GM11168 (cell line): Measurements from ENCODE around the gene ZNF224.

ENCODE experiments used
- in situ Hi-C: fragments of 300-500 bp; cut with MboI; formaldehyde crosslinking; loops from one replicate; pipeline ENCODE4 v1.12.0; 2022; ENCODE audit warnings: low sequenced_read_pairs; ENCODE audit not compliant: unreplicated experiment

Gene ZNF224

DNA sequence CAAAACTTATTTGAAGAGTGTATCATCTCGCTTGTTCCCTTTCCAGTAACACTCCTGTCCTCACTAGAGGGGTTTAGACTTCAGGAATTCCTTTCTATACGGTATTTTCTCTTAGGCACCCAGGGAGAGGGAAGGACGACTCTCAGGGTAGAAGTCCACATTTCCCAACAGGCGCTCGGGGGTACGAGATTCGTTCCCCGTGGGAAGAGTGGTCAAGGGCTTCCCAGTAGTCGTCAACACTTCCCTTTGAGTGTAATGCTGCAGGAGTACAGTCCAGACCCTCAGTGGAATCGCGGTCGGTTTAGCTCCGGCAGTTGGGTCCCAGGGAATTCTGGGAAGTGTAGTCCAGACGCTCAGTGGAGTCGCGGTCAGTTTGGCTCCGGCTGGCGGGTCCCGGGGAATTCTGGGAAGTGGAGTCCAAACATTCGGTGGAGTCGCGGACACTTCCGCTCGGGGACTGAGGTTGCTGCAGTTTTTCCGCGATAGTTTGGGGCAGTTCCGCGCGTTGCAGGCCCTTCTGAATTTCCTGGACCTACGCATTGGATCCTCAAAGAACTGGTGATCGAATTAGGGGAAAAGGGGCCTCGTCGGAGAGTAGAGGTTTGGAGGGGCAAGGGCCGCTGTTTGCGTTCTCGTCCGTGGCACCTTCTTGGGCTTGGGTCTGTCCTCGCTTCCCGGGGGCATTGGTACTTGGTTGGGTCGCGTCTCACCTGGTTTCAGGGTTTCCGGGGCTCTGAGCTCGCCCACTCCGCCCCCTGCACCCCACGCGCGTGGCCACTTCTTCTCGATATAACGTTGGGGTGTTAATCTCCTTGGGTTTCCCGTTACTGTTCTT is at the start of gene ZNF224:
ZNF224 (plus strand) TSS at position 431 of the 835 bp plus-strand sequence. CDS start 3,513 bp downstream, outside the sequence.
- in situ Hi-C loops = no loop called here

DNA sequence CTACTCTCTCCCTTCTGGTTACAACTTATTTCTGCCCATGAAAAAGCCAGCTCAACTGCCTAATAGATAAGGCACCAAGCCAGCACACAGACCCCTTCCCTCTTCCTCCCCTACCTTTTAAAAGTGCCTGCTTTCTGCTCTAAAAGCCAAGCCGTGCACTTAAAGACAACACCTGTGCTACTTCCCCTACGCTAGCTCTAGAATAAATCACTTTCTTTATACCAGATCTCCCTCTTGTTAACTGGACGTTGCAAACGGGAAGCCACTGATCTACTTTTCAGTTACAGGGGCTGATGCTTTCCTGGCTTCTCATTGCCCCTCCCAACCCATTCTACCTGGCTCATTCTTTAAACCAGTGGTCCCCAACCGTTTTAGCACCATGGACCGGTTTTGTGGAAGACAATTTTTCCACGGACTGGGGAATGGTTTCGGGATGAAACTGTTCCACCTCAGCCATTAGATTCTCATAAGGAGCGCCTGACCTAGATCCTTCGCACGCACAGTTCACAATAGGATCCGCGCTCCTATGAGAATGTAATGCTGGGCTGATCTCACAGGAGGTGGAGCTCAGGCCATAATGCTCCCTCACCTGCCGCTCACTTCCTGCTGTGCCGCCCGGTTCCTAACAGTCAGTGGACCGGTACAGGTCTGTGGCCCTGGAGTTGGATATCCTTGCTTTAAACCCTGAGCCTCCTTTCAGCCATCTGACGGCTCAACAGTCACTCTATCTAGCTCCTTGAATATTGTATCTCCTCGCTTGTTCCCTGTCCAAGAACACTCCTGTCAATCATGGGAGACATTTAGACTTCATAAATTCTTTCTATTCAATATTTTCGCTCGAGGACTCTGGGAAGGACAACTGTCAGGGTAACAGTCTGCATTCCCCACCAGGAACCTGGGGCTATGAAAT is 43.2 kb upstream of the ZNF224 start:
- in situ Hi-C loops = no loop called here

DNA sequence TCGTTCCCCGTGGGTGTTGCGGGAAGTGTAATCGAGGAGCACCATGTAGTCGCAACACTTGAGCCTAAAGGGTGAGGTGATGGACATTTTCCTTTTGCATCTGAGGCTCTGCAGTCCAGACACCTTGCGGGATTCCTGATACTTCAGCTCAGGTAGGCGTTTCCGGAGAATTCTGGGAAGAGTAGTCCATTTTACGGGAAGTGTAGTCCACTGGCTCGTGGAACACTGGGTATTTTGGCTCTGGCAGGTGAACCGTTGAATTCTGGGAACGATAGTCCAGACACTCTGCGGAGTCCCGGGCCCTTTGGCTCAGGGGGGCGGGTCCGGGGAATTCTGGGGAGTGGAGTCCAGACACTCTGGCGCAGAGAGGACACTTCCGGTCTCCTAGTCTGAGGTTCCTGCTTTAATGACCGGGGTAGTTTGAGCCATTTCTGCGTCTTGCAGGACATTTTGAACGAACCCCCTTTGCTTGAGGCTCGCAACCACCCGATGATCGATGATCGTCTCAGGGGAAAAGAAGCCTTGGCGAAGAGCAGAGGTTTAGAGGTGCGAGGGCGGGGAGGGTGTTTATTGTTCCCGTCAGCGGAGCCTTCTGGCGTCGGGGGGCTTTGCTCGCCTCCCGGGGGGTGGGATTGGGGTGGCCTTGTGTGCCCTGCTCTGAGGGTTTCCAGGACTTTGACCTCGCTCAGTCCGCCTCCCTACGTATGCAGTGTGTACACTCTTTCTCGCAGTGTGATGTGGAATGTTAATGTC is 42.3 kb upstream of the ZNF224 start, which contains the start of gene ZNF223:
ZNF223 (plus strand) TSS at position 387 of the 753 bp plus-strand sequence. CDS start 3,141 bp downstream, outside the sequence.
- in situ Hi-C loops = no loop called here

DNA sequence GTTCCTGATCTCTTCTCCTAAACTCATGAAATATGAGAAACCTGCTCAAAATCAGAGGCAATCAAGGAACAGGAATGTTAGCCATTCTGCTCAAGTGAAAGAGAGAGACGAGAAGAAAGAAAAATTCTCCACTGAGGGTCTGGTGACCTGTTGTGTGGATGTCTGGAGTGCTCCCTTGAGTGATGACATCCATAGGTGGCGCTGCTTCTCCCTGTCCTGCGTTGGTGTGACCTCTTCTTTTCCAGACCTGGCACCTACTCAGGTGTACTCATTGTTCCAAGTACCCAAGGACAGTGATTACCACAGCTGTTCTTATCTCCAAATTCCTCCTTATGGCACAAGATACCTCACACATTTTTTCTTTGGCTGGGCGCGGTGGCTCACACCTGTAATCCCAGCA is 38.3 kb upstream of the ZNF224 start:
- in situ Hi-C loops = no loop called here

DNA sequence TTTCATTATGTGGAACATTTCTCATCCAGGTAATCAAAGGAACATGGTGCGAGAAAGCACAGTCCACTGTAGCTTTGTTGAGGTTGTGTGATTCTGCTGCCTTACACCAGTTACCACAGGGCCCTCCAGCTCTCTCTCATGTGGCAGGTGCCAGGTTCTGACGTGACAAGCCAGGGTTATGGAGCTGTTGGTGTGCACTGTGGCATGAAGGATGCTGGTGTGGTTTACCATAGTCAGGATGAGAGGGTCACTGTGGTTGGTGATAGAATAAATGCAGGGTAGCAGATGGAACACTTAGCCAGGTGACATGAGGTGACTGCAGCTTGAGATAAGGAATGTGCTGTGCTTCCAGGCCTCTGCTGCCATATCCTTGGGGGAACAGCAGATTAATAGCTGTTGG is 34.9 kb upstream of the ZNF224 start:
- in situ Hi-C loops = no loop called here

DNA sequence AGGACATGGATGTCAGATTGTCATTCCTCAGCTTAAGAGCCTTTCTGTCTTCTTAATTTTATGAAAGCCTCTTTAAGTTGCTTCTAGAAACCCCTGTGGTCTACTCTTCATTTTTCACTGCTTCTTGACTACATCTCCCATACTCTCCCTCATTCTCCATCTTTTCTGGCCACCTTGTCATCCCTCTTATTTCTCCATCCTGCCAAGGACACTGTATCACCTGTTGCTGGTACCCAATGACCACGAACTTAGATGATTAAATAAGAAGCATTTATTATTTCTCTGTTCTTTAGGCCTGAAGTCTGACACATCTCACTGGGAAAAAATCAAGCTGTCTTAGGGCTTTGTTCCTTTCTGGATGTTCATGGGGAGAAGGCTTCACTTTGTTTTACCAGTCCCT is 33.1 kb upstream of the ZNF224 start:
- in situ Hi-C loops = no loop called here

DNA sequence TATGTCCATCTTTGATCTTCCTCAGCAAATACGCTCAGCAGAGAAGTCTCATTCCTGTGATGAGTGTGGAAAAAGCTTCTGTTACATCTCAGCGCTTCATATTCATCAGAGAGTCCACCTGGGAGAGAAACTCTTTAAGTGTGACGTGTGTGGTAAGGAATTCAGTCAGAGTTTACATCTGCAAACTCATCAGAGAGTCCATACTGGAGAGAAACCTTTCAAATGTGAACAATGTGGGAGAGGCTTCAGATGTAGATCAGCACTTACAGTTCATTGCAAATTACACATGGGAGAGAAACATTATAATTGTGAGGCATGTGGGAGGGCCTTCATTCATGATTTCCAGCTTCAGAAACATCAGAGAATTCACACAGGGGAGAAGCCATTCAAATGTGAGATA is 27.9 kb upstream of the ZNF224 start:
- in situ Hi-C loops = no loop called here

DNA sequence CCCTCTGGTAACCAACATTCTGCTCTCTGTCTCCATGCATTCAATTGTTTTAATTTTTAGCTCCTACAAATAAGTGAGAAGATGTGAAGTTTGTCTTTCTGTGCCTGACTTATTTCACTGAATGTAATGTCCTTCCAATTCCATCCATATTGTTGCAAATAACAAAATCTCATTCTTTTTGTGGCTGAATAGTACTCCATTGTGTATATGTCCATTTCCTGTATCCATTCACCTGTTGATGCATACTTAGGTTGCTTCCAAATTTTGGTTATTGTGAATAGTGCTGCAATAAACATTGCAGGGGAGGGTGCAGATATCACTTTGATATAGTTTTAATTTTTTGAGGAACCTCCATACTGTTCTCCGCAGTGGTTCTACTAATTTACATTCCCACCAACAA is 24.7 kb upstream of the ZNF224 start:
- in situ Hi-C loops = no loop called here

DNA sequence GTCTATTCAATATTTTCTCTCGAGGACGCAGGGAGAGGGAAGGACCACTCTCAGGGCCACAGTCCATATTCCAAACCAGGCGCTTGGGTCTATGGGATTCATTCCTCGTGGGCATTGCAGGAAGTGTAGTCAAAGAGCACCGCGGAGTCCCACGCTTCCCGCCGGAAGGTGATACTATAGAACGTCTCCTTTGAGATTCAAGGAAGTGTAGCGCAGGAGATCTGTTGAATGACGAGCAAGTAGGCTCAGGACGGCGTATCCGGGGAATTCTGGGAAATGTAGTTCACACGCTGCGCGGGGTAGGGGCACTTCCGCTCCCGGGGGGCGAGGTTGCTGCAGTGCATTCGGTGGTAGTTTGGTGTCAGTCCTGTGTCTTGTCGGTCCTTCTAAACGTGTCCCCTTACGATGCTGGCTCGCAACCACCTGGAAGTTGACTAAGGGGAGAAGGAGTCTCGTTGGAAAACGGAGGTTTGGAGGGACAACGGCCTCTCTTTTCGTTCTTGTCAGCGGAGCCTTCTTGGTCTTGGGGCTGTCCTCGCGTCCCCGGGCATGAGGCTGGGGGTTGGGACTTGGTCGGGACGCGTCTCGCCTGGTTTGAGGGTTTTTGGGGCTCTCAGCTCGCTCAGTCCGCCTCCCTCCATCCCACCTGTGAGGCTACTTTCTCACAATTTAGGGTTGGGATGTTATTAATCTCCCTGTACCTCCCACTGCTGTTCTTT is 22.2 kb upstream of the ZNF224 start, which contains the start of gene ZNF284:
ZNF284 (plus strand) TSS at position 336 of the 719 bp plus-strand sequence. CDS start 4,231 bp downstream, outside the sequence.
- in situ Hi-C loops = no loop called here

DNA sequence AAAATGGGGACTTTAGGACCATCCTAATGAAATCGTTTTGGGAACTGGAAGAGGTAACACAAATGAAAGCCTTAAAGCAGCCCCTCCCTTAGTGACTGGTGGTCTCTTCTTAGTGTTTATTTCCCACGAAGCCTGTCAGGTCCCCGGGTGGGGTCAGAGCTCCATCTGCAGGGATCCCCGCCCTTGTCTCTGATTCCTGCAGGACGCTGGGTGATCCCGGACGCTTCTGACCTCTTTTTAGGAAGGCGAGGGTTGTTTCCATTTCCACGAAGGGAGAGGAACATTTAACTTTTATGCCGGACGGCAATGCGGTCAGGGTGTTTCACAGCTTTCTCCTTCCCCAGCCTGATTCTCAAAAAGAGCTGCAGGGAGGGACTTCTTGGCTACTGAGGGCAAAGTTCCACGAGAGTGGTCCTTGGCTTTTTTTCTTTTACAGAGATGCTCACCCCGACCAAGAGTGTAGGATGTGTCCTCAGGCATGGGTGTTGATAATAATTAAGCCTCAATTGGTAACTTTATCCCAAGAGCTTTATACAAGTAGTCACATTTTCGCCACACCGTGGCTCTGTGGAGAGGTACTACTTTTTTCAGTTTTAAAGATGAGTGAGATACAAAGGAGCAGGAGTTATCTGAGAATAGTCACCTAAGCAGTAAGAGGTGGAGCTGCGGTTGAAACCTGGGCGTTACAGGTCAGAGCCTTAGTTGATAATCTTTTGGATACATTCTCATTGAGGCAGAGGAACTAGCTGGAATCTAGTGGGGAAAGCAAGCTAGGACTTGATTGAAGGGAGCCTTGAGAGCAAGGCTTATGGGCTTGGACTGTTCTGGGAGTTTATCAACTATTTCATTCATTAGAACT is 21.4 kb upstream of the ZNF224 start:
- in situ Hi-C loops = no loop called here

DNA sequence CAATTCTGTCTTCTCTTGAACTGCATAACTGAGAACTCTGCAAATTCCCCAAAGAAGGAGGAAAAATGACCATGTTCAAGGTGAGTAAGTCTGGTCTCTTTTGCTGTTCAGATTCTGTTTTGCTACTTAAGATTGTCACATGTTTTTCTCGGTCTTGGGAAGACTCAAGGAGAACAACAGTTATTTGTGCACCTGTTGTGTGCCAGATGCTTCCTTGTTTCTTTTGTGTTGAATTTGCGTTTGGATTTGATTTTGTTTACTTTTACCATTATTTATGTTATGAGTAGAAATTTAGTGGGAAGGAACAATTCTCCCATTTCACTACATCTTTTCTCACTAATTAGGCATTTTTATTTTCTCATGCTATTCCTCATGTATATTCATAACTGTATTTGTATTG is 17.8 kb upstream of the ZNF224 start:
- in situ Hi-C loops = no loop called here

DNA sequence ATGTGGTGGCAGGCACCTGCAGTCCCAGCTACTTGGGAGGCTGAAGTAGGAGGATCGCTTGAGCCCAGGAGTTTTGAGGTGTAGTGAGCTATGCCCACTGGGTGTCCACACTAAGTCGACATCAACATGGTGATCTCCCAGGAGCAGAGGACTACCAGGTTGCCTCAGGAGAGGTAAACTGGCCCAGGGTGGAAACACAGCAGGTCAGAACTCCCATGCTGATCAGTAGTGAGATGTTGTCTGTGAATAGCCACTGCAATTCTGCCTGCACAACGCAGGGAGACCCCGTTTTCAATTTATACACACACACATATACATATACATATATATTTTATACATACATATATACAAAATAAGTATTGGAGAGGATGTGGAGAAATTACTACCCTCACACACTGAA is 2.1 kb upstream of the ZNF224 start:
- in situ Hi-C loops = no loop called here

DNA sequence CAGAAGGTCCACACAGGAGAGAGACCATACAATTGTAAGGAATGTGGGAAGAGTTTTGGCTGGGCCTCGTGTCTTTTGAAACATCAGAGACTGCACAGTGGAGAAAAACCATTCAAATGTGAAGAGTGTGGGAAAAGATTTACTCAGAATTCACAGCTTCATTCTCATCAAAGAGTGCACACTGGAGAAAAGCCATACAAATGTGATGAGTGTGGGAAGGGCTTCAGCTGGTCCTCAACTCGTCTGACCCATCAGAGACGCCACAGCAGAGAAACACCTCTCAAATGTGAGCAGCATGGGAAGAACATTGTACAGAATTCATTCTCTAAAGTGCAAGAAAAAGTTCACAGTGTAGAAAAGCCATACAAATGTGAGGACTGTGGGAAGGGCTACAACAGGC is 13.6 kb downstream of the ZNF224 start:
- in situ Hi-C loops = no loop called here

DNA sequence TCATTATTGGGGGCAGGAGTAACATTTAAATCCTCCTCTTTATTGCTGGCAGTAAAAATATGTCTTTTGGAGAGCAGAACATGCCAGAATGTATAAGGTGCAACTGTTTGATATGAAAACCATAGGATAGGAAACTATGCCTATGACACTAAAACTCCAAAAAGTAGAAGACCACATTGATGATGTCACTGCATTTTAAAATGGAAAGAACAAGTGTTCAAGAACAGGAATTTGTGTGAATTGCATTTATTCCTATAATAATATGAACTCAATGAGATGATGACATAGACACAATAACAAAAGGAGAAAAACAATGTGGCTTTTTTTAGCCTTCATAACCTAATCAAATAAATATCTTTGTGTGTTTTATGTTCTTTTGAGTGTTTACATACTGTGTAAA is 15.3 kb downstream of the ZNF224 start:
- in situ Hi-C loops = no loop called here

DNA sequence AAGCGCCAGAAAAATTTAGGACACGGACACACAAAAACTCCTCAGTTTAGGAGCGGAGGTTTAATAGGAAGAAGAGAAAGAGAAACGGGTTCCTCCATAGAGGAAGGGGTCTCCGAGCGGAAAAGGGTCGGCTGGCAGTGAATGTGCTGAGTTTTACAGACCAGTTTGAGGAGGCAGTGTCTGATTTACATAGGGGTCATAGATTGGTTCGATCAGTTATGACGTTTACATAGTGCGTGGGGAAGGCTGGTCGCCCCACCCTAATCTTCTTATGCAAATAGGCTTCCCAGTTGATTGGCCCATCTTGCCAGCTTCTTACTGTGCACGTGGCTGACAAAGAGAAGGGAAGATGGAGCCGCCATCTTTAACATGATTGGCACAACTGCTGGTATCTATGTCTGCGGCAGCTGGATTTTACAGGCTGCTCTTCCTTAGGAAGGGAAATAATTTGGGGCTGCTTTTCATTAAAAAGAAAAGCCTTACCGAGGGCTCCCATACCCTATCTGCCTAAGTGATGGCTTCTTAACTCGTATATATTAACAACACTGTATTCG is 17.8 kb downstream of the ZNF224 start:
- in situ Hi-C loops = no loop called here

DNA sequence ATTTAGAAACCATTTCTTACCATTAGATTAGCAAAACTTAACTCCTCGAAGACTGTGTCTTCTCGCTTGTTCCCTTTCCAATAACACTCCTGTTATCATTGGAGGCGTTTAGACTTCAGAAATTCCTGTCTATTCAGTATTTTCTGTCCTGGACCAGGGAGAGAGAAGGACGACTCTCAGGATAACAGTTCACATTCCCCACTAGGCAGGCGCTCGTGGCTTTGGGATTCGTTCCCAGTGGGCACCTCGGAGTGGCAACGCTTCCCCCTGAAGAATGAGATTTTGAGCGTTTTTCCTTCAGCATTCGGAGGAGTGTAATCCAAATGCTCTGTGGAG is 18.6 kb downstream of the ZNF224 start:
- in situ Hi-C loops = no loop called here

DNA sequence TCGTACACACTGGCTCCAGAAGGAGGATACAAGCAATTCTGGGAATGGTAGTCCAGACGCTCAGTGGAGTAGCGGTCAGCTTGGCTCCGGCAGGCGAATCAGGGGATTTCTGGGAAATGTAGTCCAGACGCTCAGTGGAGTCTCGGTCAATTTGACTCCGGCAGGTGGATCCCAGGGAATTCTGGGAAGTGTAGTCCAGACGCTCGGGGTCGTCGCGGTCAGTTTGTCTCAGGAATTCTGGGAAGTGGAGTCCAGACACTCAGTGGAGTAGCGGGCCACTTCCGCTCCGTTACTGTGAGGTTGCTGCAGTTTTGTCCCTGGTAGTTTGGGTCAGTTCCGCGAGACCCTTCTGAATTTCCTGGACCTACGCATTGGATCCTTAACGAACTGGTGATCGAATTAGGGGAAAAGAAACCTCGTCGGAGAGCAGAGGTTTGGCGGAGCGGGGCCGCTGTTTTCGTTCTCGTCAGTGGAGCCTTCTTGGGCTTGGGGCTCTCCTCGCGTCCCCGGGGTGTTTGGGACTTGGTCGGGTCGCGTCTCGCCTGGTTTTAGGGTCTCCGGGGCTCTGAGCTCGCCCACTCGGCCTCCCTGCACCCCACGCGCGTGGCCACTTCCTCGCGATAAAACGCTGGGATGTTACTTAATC is 19.1 kb downstream of the ZNF224 start, which contains the start of gene ZNF225:
ZNF225 (plus strand) TSS at position 262 of the 646 bp plus-strand sequence. CDS start 2,429 bp downstream, outside the sequence.
- in situ Hi-C loops = no loop called here
